GM21367 (cell line): Measurements from ENCODE around the gene FGF22.
"Not testable (repeated sequence)": the region's sequence is repeated elsewhere in the genome, so short reads cannot be mapped to it uniquely, and the experiment has no call there.

Experiments
- ATAC-seq: cut with Tn5 transposase; IDR thresholded peaks from one replicate; pipeline ENCODE4 v1.9.1; 2021; ENCODE audit not compliant: unreplicated experiment

Gene FGF22

GRCh38 chr19:605061-605971 lies 34.4 kb upstream of the FGF22 start:
- ATAC-seq: not testable (repeated sequence)

- no peak for ATAC-seq
Observed at GRCh38 chr19:607301-608154, 32.2 kb upstream of the FGF22 start.

- ATAC-seq: no peak
Observed at GRCh38 chr19:608155-609003, 31.3 kb upstream of the FGF22 start.

- no peak for ATAC-seq
Observed at GRCh38 chr19:609004-609346, 30.7 kb upstream of the FGF22 start.

DNA sequence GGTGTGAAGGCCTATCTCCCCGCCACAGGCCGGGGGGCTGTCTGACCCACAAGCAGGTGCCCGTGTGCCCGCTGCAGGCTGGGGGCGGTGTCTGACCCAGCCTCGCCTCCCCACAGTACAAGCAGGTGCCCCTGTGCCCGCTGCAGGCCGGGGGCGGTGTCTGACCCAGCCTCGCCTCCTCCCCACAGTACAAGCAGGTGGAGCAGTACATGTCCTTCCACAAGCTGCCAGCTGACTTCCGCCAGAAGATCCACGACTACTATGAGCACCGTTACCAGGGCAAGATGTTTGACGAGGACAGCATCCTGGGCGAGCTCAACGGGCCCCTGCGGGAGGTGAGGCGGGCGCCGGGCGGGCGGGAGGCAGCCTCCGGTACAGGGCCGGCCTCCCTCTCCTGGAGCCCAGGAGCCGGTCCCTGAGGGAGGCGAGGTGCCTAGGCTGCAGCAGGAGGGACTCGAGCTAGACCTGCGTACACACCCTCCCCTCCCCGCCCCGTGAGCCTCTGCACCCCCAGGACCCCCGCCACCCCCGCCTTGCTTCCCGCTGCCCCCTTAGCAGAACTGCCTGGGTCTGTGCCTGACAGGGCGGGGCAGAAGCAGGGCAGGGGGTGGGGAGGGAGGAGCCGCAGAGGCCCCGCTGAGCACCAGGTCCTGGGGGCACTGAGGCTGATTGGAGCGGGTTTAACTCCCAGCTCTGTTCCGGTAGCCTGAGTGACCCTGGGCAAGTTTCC lies 29.4 kb upstream of the FGF22 start:
- ATAC-seq: no peak

- no peak for ATAC-seq
Observed at GRCh38 chr19:610801-611480, 28.7 kb upstream of the FGF22 start.

- ATAC-seq: no peak
Observed at GRCh38 chr19:611481-611868, 28.2 kb upstream of the FGF22 start.

- ATAC-seq: no peak
Observed at GRCh38 chr19:612941-613340, 26.7 kb upstream of the FGF22 start.

GRCh38 chr19:613732-614567 lies 25.7 kb upstream of the FGF22 start:
- ATAC-seq: no peak

- no peak for ATAC-seq
Observed at GRCh38 chr19:615619-616018, 24.1 kb upstream of the FGF22 start.

GRCh38 chr19:616062-616700 lies 23.5 kb upstream of the FGF22 start:
- no peak for ATAC-seq

GRCh38 chr19:616747-617526 lies 22.7 kb upstream of the FGF22 start:
- no peak for ATAC-seq

DNA sequence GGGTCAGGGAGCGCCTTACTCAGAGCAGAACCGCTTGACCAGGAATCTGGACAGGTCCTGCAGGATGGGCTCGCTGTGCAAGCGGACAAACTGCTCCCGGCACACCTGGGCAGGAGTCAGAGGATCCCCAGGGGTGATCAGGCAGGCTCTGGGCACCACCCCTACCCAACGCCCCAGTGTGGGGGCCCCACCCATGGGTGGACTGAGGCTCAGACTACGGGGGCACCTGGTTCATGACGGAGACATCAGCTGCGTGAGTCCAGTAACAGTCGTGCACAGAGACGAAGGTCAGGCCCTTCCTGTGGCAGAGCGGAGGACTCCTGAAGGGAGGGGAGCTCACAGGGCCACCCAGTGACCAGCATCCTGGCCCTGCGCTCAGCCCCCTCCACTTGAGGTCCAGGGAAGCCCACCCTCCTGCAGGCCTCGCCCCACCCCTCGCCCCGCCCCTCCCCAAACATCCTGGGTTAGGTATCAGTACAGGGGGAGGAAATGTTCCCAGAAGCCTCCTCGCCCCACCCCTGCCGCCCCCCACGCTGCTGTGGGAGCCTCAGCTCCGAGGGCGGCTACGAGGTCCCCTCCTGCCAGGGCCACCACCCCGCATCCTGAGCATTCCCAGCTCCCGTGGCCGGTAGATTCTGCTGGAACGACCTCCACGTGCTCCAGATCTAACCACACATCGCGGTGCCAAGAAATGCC lies 22.0 kb upstream of the FGF22 start:
- no peak for ATAC-seq

- no peak for ATAC-seq
Observed at GRCh38 chr19:618247-618619, 21.4 kb upstream of the FGF22 start.

DNA sequence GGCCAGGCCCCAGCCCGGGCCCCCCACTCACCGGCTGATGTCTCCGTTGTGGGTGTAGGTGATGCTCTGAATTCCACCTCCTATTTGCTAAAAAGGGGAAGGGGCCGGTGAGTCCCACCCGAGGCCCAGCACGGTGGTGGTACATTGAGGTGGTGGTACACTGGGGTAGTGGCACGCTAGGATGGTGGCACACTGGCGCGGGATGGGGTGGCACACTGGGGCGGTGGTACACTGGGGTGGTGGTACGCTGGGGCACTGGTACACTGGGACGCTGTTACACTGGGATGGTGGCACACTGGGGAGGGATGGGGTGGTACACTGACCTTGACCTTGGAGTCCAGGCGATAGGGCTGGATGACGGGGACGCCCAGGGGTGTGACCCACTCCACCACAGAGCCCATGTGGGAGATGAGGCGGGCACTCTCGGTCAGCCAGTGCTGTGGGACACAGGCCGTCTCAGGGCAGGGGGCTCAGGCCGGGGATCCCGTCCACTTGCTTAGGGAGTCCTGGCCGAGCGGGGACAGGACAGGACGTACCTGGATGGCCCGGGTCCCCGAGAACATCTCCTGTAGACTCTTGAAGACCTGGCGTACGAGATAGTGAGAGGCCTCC lies 20.9 kb upstream of the FGF22 start:
- no peak for ATAC-seq

- ATAC-seq: no peak
Observed at GRCh38 chr19:619286-620002, 20.2 kb upstream of the FGF22 start.
